Amniotic epithelial cell (primary cell): Measurements from ENCODE around the gene ADCY6.
"Not testable (repeated sequence)": the region's sequence is repeated elsewhere in the genome, so short reads cannot be mapped to it uniquely, and the experiment has no call there.

Source experiments
- DNase-seq: peaks from one replicate; pipeline ENCODE4 v3.0.0-alpha.2; 2010; ENCODE audit warnings: low read depth

The ADCY6 gene

GRCh38 chr12:48750769-48751356 is 38.0 kb downstream of the ADCY6 start:
- peak; percentile 8 for DNase-seq

DNA sequence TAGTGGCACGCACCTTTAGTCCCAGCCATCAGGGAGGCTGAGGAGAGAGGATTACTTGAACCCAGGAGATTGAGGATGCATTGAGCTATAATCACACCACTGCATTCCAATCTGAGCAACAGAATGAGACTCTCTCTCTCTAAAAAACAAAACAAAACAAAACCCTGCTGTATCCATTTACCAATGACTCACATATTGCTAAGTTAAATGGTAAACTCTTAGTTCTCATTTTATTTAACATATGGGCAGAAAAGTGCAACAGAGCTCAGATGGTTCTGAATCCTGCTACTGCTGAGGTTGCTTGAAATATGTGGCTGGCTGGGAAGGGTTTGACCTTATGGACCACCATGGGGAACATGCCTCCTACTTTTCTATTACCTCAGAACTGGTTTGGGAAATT is 38.7 kb downstream of the ADCY6 start:
- no peak for DNase-seq

DNA sequence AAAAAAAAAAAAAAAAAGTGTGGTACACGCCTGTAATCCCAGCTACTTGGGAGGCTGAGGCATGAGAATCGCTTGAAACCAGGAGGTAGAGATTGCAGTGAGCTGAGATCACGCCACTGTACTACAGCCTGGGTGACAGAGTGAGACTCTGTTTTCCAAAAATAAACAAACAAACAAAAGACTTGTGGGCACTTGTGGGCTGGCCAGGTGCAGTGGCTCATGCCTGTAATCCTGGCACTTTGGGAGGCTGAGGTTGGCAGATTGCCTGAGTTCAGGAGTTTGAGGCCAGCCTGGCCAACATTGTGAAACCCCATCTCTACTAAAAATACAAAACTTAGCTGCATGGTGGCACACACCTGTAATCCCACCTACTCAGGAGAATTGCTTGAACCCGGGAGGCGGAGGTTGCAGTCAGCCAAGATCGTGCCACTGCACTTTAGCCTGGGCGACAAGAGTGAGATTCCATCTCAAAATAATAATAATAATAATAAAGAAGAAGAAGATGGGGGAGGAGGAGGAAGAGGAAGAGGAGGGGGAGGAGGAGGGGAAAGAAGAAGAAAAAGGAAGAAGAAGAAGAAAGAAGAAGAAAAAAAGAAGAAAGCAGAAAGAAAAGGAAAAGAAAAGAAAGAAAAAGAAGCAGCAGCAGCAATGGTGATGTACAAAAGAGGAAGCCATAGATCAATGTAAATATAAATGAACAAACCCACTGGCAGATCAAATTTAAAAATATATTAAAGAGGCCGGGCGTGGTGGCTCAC is 44.5 kb downstream of the ADCY6 start:
- DNase-seq: no peak

GRCh38 chr12:48739618-48740269 is 49.1 kb downstream of the ADCY6 start:
- no peak for DNase-seq

DNA sequence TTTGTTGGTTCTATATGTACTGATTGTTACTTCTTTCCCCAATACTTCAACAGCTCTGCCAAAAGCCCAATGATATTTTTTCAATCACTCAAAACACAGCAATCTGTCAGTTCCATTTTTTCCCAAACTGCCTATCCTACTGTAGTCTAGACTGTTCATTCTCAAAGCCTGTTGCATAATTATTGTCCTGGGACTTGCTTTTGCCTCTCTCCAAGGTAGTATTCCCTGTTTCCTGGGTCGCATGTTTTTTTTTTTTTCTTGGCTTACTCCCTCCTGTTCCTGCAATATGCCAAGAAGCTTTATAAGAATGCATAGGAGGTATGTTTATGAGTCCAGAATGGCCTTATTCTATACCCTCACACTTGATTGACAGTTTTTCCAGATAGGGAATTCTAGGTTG is 52.4 kb downstream of the ADCY6 start:
- no peak for DNase-seq

DNA sequence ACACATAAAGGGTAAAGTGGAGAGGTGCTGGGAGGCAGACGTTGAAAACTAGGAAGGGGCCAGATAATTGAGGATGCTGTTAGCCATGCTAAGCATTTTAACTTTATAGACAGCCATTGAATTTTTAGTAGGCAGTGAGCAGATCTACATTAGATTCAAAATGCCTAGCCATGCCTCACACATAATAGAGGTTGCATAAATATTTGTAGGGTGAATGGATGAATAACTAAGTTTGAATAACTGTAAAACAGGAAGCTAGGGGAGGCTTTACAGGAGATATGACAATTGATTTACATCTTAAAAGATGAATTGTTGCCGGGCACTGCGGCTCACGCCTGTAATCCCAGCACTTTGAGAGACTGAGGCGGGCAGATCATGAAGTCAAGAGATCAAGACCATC is 60.1 kb downstream of the ADCY6 start:
- no peak for DNase-seq

DNA sequence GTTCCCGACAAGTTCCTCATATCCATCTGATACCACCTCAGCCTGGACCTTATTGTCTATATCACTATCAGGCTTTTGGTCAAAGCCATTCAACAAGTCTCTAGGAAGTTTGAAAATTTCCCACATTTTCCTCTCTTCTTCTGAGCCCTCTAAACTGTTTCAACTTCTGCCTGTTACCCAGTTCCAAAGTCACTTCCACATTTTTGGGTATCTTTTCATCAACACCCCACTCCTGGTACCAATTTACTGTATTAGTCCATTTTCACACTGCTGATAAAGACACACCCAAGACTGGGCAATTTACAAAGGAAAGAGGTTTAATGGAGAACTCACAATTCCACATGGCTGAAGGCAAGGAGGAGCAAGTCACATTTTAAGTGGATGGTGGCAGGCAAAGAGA is 68.2 kb downstream of the ADCY6 start:
- DNase-seq: not testable (repeated sequence)

DNA sequence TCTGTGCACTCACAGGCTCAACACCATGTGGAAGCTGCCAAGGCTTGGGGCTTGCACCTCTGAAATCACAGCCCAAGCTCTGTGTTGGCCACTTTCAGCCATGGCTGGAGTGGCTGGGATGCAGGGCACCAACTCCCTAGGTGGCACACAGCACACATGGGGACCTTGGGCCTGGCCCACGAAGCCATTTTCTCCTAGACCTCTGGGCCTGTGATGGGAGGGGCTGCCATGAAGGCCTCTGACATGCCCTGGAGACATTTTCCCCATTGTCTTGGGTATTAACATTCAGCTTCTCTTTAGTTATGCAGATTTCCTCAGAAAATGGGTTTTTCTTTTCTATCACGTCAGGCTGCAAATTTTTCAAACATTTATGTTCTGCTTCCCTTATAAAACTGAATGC is 68.7 kb downstream of the ADCY6 start:
- not testable (repeated sequence) for DNase-seq

DNA sequence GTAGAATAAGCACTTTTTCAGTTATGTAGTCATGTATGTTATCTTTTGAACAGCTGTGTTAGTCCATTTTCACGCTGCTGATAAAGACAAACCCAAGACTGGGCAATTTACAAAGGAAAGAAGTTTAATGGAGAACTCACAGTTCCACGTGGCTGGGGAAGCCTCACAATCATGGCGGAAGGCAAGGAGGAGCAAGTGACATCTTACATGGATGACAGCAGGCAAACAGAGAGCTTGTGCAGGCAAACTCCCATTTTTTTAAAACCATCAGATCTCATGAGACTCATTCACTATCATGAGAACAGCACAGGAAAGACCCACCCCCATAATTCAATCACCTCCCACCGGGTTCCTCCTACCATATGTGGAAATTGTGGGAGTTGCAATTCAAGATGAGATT is 69.9 kb downstream of the ADCY6 start:
- not testable (repeated sequence) for DNase-seq

- no peak for DNase-seq
Measured at GRCh38 chr12:48717252-48717695, 71.6 kb downstream of the ADCY6 start.

GRCh38 chr12:48716493-48717251 is 72.2 kb downstream of the ADCY6 start, which contains the start of gene CCNT1:
TSS of gene CCNT1 (minus strand) at chr12:48716707. CDS start at chr12:48716675, 32 bp downstream.
- peak; percentile 100 for DNase-seq
